PFSK-1 (cell line): Measurements from ENCODE around the gene SSH2.

Experiments
- FOXP2 ChIP-seq: optimal IDR thresholded peaks from 2 replicates; pipeline ENCODE3; 2011; ENCODE audit warnings: borderline replicate concordance, control low read depth, inconsistent platforms; ENCODE audit not compliant: insufficient read depth; ENCODE audit errors: extremely low read length, extremely low read depth
- POLR2AphosphoS5 ChIP-seq: IDR thresholded peaks from 2 replicates; pipeline ENCODE4 v1.6.1; 2012; ENCODE audit warnings: low read depth, mild to moderate bottlenecking, control low read depth, low read length, moderate library complexity
- SIN3A ChIP-seq: IDR thresholded peaks from 2 replicates; pipeline ENCODE4 v1.6.1; 2012; ENCODE audit warnings: mild to moderate bottlenecking, low read length, moderate library complexity, borderline replicate concordance; ENCODE audit not compliant: insufficient read depth
- TAF1 ChIP-seq: IDR thresholded peaks from 2 replicates; pipeline ENCODE4 v1.6.1; 2012; ENCODE audit warnings: low read length, control low read depth, borderline replicate concordance; ENCODE audit not compliant: insufficient read depth
- TF ChIP-seq, protein P1 (sequence below), 2 experiments: IDR thresholded peaks; 2 replicates each; pipeline versions ENCODE4 v1.6.1 to v1.8.0; 2011 to 2012; ENCODE audit warnings: low read depth in 2 of 2, low read length in 2 of 2, control low read depth in 1 of 2, inconsistent platforms in 1 of 2, mild to moderate bottlenecking in 1 of 2, moderate library complexity in 1 of 2; ENCODE audit not compliant: insufficient read depth in 1 of 2

- TF ChIP-seq POLR2AphosphoS5: no peak
- TF ChIP-seq, protein P1, sequence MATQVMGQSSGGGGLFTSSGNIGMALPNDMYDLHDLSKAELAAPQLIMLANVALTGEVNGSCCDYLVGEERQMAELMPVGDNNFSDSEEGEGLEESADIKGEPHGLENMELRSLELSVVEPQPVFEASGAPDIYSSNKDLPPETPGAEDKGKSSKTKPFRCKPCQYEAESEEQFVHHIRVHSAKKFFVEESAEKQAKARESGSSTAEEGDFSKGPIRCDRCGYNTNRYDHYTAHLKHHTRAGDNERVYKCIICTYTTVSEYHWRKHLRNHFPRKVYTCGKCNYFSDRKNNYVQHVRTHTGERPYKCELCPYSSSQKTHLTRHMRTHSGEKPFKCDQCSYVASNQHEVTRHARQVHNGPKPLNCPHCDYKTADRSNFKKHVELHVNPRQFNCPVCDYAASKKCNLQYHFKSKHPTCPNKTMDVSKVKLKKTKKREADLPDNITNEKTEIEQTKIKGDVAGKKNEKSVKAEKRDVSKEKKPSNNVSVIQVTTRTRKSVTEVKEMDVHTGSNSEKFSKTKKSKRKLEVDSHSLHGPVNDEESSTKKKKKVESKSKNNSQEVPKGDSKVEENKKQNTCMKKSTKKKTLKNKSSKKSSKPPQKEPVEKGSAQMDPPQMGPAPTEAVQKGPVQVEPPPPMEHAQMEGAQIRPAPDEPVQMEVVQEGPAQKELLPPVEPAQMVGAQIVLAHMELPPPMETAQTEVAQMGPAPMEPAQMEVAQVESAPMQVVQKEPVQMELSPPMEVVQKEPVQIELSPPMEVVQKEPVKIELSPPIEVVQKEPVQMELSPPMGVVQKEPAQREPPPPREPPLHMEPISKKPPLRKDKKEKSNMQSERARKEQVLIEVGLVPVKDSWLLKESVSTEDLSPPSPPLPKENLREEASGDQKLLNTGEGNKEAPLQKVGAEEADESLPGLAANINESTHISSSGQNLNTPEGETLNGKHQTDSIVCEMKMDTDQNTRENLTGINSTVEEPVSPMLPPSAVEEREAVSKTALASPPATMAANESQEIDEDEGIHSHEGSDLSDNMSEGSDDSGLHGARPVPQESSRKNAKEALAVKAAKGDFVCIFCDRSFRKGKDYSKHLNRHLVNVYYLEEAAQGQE (IDR thresholded peaks at IDR 0.05; ENCODE audit: insufficient read depth in 1 of 2, low read depth in 2 of 2, low read length in 2 of 2): no peak
- TF ChIP-seq TAF1: no peak
- no peak for TF ChIP-seq SIN3A
- no peak for TF ChIP-seq FOXP2
These were observed 348.3 kb downstream of the SSH2 start for GRCh38 chr17:29581583-29582253.
